ENCODE measurements around the gene GMIP. TPM values are rescaled to one million over a fixed set of nuclear protein-coding genes. Genes with fewer than 3 reads are reported as not detected.
A peak's percentile ranks its signal among the peaks of the same experiment; 100 is the strongest.

The GMIP gene
- total RNA-seq, 1 donor from 2014 or later, result 32.4 TPM

DNA sequence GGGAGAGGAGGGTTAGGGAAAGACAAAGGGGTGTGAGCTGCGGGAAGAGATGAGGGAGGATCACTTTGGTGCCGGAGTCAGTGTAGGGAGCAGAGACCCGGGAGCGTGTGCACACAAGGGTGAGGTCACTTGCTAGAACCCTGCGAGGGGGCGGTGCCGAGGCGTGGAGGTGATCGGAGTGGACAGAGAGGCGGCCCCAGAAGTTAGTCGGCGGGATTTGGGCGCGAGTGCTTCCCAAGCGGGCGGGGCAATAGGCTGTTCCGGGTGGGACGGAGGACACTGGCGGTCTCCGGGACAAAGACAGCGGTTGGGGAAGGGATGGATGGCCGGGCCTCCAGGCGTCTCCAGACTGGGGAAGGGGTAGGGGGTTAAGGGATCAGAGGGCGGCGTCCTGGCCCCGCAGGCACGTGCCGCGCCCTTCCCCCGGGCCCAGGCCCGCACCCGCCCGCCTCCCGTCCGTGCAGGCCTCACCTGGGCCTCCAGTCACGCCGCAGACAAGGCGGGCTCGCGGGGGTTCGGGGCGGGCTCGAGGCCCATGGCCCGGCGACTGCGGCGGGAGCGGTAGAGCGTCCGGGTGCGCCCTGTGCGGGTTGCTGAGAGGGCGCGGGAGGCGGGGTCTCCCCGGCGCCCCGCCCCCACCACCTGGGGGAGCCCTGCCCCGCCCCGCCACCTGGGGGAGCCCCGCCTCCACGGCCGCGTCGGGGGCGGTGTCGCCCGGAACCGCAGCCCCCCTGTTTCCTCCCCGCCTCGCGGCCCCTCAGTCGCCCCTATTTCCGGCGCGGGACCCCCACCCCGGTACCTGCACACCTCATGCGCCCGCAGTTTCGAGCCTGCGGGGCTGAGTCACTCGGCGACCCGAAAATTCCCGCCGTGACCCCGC is 15.6 kb downstream of the GMIP start, which contains the start of gene LPAR2:
Gene LPAR2, minus strand, starts transcription at position 600 of the 880 bp plus-strand sequence. CDS start 945 bp downstream, outside the sequence.
- H3K4me1 ChIP-seq (ENCODE audit: insufficient read depth, low read length), result peaks cover 12% of the 10 kb centered on the region
- H3K9ac ChIP-seq (ENCODE audit: low read length), result peak within 1 kb of the TSS; percentile 31
- H3K79me2 ChIP-seq (ENCODE audit: insufficient read depth, low read length), result no peaks in the 10 kb centered on the region
- H3K4me3 ChIP-seq (ENCODE audit: insufficient read depth, low read depth, low read length), result peak within 1 kb of the TSS; percentile 25
- no peaks in the 10 kb centered on the region for H3K4me1 Mint-ChIP-seq (ENCODE audit: low read depth, unreplicated experiment)
- no peaks in the 10 kb centered on the region for H3K9me3 Mint-ChIP-seq (ENCODE audit: unreplicated experiment)
- no peaks in the 10 kb centered on the region for H3K9me3 ChIP-seq (ENCODE audit: insufficient read depth, low read depth, low read length)
- peak within 1 kb of the TSS; percentile 89 for H3K4me3 Mint-ChIP-seq (ENCODE audit: unreplicated experiment)
- no peak for TF ChIP-seq EZH2 (IDR thresholded peaks at IDR 0.05; ENCODE audit: insufficient read depth, low read length)
- FAIRE-seq (no peak), DNase-seq (ENCODE audit: low read depth) (no peak)
- no peaks in the 10 kb centered on the region for H3K27me3 ChIP-seq (ENCODE audit: insufficient read depth, low read length)
- no peak within 1 kb of the TSS for H3K27ac ChIP-seq (ENCODE audit: low read depth, low read length)
- no peaks in the 10 kb centered on the region for H3K36me3 ChIP-seq (ENCODE audit: insufficient read depth, low read length)
- no peaks in the 10 kb centered on the region for H4K20me1 ChIP-seq (ENCODE audit: insufficient read depth, low read length)
- H2AFZ ChIP-seq (ENCODE audit: low read depth, low read length), result peak within 1 kb of the TSS; percentile 63
- peak within 1 kb of the TSS; percentile 82 for H3K4me2 ChIP-seq (ENCODE audit: low read length)
- H3K27me3 Mint-ChIP-seq (ENCODE audit: low read depth, unreplicated experiment), result no peaks in the 10 kb centered on the region
- H3K27ac Mint-ChIP-seq (ENCODE audit: unreplicated experiment), result peak within 1 kb of the TSS; percentile 87
- H3K36me3 Mint-ChIP-seq (ENCODE audit: low read depth, unreplicated experiment), result peaks cover 22% of the 10 kb centered on the region

DNA sequence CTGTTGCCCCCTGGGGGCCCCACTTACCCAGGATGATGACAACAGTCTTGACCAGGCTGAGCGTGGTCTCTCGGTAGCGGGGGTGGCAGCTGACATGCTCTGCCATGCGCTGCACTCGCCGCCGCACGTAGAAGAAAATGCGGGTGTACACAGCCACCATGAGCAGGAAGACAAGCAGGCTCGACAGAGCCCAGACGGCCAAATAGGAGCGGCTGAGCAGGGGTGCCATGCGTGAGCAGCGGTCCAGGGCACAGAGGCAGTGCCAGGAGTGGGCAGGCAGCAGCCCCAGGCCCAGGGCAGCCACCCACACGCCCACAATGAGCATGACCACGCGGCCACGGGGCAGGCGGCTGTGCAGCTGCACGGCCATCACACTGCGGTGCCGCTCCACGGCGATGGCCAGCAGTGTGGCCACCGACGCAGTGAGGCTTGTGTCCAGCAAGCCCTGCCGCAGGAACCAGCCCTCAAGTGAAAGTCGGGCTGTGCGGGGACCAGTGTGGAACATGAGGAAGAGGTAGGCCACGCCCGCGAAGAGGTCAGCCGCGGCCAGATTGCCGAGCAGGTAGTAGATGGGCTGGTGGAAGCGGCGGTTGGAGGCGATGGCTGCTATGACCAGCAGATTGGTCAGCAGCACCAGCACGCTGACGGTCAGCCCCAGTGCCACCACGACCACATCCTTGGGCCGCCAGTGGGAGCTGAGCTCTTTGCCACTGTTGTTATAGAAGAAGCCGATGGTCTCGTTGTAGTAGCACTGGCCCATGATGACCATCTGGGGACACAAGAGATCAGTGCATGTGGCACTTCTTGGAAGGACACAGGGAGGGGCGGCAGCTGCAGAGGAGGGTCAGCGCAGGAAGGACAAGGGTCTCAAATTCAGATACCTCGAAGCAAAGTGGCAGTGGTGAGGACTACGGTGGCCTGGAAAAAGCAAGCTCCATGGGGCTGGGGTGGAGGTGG is 16.7 kb downstream of the GMIP start:
- Histone ChIP-seq H3K4me1 (ENCODE audit: insufficient read depth, low read length) (peaks cover 12% of the 10 kb centered on the region), H3K79me2 (ENCODE audit: insufficient read depth, low read length) (no peaks in the 10 kb centered on the region), H3K9me3 (ENCODE audit: insufficient read depth, low read depth, low read length) (no peaks in the 10 kb centered on the region), H2AFZ (ENCODE audit: low read depth, low read length) (no peak overlapping the region), H3K9ac (ENCODE audit: low read length) (no peak overlapping the region), H3K27me3 (ENCODE audit: insufficient read depth, low read length) (no peaks in the 10 kb centered on the region), H3K36me3 (ENCODE audit: insufficient read depth, low read length) (no peaks in the 10 kb centered on the region), H3K27ac (ENCODE audit: low read depth, low read length) (no peak overlapping the region), H3K4me2 (ENCODE audit: low read length) (no peak overlapping the region), H4K20me1 (ENCODE audit: insufficient read depth, low read length) (no peaks in the 10 kb centered on the region), H3K4me3 (ENCODE audit: insufficient read depth, low read depth, low read length) (no peak overlapping the region)
- H3K4me3 Mint-ChIP-seq (ENCODE audit: unreplicated experiment), result peak overlapping the region; percentile 89
- peak overlapping the region; percentile 87 for H3K27ac Mint-ChIP-seq (ENCODE audit: unreplicated experiment)
- H3K4me1 Mint-ChIP-seq (ENCODE audit: low read depth, unreplicated experiment), result no peaks in the 10 kb centered on the region
- TF ChIP-seq, protein P1, sequence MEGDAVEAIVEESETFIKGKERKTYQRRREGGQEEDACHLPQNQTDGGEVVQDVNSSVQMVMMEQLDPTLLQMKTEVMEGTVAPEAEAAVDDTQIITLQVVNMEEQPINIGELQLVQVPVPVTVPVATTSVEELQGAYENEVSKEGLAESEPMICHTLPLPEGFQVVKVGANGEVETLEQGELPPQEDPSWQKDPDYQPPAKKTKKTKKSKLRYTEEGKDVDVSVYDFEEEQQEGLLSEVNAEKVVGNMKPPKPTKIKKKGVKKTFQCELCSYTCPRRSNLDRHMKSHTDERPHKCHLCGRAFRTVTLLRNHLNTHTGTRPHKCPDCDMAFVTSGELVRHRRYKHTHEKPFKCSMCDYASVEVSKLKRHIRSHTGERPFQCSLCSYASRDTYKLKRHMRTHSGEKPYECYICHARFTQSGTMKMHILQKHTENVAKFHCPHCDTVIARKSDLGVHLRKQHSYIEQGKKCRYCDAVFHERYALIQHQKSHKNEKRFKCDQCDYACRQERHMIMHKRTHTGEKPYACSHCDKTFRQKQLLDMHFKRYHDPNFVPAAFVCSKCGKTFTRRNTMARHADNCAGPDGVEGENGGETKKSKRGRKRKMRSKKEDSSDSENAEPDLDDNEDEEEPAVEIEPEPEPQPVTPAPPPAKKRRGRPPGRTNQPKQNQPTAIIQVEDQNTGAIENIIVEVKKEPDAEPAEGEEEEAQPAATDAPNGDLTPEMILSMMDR (IDR thresholded peaks at IDR 0.05; ENCODE audit: insufficient read depth, low read depth, low read length), result no peak
- no peak for TF ChIP-seq EZH2 (IDR thresholded peaks at IDR 0.05; ENCODE audit: insufficient read depth, low read length)
- peaks cover 16% of the 10 kb centered on the region for H3K36me3 Mint-ChIP-seq (ENCODE audit: low read depth, unreplicated experiment)
- FAIRE-seq (no peak), DNase-seq (ENCODE audit: low read depth) (no peak)
- no peaks in the 10 kb centered on the region for H3K27me3 Mint-ChIP-seq (ENCODE audit: low read depth, unreplicated experiment)
- H3K9me3 Mint-ChIP-seq (ENCODE audit: unreplicated experiment), result no peaks in the 10 kb centered on the region

DNA sequence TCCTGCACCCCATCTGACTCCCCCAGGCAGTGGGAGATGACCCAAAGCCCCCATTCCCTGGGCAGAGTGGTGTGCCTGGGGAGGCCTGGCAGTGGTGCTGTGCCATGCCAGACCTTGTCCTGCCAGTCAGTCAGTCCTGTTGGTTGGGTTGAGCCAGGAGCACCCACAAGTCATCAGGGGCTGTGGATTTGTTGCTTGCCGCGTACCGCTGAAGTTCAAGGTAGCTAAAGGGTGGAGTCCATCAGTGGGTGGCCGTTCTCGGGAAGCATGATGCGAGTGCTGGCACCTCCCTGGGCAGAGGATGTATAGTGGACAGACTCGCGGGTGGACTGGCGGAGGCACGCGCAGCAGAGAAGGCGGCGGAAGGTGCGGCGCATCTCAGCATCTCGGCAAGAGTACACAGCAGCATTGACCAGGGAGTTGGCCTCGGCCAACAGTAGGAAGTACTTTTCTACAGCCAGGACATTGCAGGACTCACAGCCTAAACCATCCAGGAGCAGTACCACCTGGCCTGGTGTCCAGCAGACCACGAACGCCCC is 19.4 kb downstream of the GMIP start:
- Mint-ChIP-seq H3K4me1 (ENCODE audit: low read depth, unreplicated experiment) (no peaks in the 10 kb centered on the region), H3K27me3 (ENCODE audit: low read depth, unreplicated experiment) (no peaks in the 10 kb centered on the region), H3K9me3 (ENCODE audit: unreplicated experiment) (no peaks in the 10 kb centered on the region), H3K4me3 (ENCODE audit: unreplicated experiment) (no peak overlapping the region), H3K36me3 (ENCODE audit: low read depth, unreplicated experiment) (peaks cover 13% of the 10 kb centered on the region), H3K27ac (ENCODE audit: unreplicated experiment) (peak overlapping the region; percentile 50)
- H3K4me2 ChIP-seq (ENCODE audit: low read length), result no peak overlapping the region
- no peak overlapping the region for H3K4me3 ChIP-seq (ENCODE audit: insufficient read depth, low read depth, low read length)
- H3K36me3 ChIP-seq (ENCODE audit: insufficient read depth, low read length), result no peaks in the 10 kb centered on the region
- no peaks in the 10 kb centered on the region for H3K9me3 ChIP-seq (ENCODE audit: insufficient read depth, low read depth, low read length)
- FAIRE-seq, result no peak
- no peak for DNase-seq (ENCODE audit: low read depth)
- TF ChIP-seq EZH2 (IDR thresholded peaks at IDR 0.05; ENCODE audit: insufficient read depth, low read length), result no peak
- TF ChIP-seq, protein P1 (IDR thresholded peaks at IDR 0.05; ENCODE audit: insufficient read depth, low read depth, low read length), result no peak
- no peak overlapping the region for H3K27ac ChIP-seq (ENCODE audit: low read depth, low read length)
- H3K9ac ChIP-seq (ENCODE audit: low read length), result no peak overlapping the region
- H3K27me3 ChIP-seq (ENCODE audit: insufficient read depth, low read length), result no peaks in the 10 kb centered on the region
- no peaks in the 10 kb centered on the region for H3K79me2 ChIP-seq (ENCODE audit: insufficient read depth, low read length)
- H3K4me1 ChIP-seq (ENCODE audit: insufficient read depth, low read length), result peaks cover 12% of the 10 kb centered on the region
- no peak overlapping the region for H2AFZ ChIP-seq (ENCODE audit: low read depth, low read length)
- H4K20me1 ChIP-seq (ENCODE audit: insufficient read depth, low read length), result no peaks in the 10 kb centered on the region

Data from astrocyte (in vitro differentiated cells and primary cell).